Neuron (in vitro differentiated cells): ENCODE measurements around the gene ODAD3.
"Not testable (repeated sequence)": the region's sequence is repeated elsewhere in the genome, so short reads cannot be mapped to it uniquely, and the experiment has no call there.

Experiments used
- H2AFZ ChIP-seq: one replicate; pipeline ENCODE4 v1.6.1; 2013; ENCODE audit warnings: low read depth, mild to moderate bottlenecking, inconsistent platforms, low read length, moderate library complexity
- H3K27me3 ChIP-seq: one replicate; pipeline ENCODE4 v1.6.1; 2013; ENCODE audit warnings: low read length; ENCODE audit not compliant: insufficient read depth
- H3K36me3 ChIP-seq: one replicate; pipeline ENCODE4 v1.6.1; 2013; ENCODE audit warnings: low read length; ENCODE audit not compliant: insufficient read depth
- H3K4me1 ChIP-seq: one replicate; pipeline ENCODE4 v1.6.1; 2013; ENCODE audit warnings: low read length; ENCODE audit not compliant: insufficient read depth
- H3K4me3 ChIP-seq: 2 replicates; pipeline ENCODE4 v1.5.1; 2013; ENCODE audit warnings: mild to moderate bottlenecking, low read length, moderate library complexity
- H3K9me3 ChIP-seq: one replicate; pipeline ENCODE4 v1.6.1; 2013; ENCODE audit warnings: low read length

The ODAD3 gene

DNA sequence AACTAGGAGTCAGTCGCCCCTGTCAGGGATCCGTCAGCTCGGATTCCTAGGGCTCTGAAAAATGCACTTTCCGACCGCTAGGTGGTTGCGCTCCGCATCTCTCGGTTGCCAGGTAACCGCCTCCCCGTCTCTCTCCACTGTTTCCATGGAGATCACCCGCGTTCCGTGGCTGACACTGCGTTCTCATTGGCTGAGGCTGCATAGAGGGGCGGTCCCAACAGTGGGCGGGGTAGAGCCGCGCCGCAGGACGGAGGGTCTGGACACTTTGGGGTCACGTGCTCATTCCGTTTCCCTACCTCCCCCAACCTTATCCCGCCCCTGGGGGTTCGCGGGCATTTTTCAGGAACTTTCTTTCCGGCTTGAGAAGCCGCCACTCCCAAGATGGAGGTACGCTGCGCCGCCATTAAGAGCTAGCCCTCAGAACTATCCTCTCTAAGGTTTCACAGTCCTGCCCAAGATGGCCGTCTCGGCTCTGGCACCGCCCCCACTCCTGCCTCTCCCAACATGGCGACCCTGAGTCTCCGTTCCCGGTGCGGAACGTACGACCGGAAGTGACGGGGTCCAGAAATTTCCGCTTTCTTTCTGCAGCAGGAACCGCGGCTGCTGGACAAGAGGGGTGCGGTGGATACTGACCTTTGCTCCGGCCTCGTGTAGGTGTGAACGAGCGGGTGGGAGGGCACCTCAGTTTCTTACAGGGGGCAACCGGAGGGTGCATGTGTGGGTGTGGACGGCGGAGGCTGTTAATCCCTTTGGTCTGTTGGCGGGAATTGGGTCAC lies at the start of gene ODAD3, which contains the start of gene PRKCSH:
ODAD3 (minus strand) TSS at position 65 of the 776 bp plus-strand sequence. CDS start 105 bp downstream, outside the sequence.
PRKCSH (plus strand) TSS at position 579 of the 776 bp plus-strand sequence. CDS start 483 bp downstream, outside the sequence.
- no peaks in the 10 kb centered on the region for H3K9me3 ChIP-seq
- H3K4me3 ChIP-seq = peak within 1 kb of the TSS; percentile 68
- H3K4me1 ChIP-seq = peaks cover 12% of the 10 kb centered on the region
- no peaks in the 10 kb centered on the region for H3K27me3 ChIP-seq
- peaks cover 26% of the 10 kb centered on the region for H3K36me3 ChIP-seq
- no peak within 1 kb of the TSS for H2AFZ ChIP-seq

DNA sequence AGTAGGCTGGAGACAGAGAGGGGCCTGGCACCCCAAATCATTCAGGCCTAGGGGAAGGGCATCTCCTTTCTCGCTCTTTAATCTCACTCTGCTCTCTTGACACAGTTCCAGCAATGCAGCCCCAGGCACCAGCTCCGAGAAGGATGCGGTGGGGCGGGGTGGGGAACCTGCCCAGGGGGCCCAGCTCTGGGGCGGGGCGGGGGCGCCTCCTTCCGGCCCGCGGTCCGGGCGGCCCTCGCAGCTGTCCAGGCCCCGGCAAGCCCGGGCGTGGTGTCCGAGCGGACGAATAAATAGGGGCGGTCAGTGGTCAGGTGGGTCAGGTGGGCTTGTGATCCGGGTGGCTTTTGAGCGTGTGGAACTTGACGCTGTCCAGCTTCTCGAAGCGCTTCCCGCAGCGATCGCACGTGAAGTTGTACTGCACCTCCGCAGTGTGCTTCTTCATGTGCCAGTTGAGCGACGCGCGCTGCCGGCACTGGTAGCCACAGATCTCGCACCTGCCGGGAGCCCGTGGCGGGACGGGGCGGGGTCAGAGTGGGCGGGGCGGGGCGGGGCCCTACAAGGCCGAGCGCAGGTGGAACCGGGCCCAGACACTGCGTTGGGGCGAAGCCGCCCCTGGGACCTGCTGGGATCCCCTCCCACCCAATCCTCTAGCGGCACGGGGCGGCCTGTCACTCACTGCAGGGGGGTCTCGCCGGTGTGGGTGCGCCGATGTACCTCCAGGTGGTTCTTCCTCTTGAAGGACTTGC lies 48.6 kb upstream of the ODAD3 start:
- H3K36me3 ChIP-seq = peaks cover 17% of the 10 kb centered on the region
- H3K4me1 ChIP-seq = peaks cover 8% of the 10 kb centered on the region
- no peaks in the 10 kb centered on the region for H3K27me3 ChIP-seq
- no peak overlapping the region for H2AFZ ChIP-seq
- H3K4me3 ChIP-seq = no peak overlapping the region
- H3K9me3 ChIP-seq = no peaks in the 10 kb centered on the region

DNA sequence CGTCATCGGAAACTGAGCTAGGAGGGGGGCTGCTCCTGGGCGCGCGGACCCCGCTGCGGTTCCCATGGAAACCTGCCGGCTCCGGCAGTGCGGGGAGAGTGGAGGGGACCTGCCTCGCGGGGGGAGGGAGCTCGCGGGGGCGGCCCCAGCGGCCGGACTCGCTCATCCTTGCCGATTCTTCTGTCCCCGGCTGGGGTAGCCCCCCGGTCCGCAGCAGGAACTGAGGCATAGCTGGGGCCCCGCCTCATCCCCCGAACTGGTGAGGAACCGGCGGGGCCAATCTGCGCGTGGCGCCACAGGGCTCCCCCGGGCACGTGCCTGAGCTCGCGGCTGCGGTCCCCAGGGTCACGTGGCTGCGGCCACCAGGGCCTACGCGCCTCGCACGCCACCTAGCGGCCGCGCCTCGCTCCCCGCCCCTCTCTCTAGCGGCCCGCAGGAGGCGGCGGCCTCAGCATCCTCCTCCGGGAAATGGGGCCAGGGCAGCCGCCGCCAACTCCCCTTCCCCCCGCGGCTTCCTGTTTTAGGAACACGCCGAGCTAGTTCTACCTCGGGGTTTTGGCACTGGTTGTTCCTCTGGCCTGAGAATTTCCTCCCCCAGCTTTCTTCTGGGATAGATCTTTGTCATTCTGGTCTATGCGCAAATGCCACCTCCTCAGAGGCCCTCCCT lies 47.6 kb upstream of the ODAD3 start:
- Histone ChIP-seq H3K36me3 (peaks cover 26% of the 10 kb centered on the region), H2AFZ (peak overlapping the region; percentile 52), H3K4me3 (peak overlapping the region; percentile 45), H3K4me1 (peaks cover 8% of the 10 kb centered on the region), H3K9me3 (no peaks in the 10 kb centered on the region), H3K27me3 (no peaks in the 10 kb centered on the region)

DNA sequence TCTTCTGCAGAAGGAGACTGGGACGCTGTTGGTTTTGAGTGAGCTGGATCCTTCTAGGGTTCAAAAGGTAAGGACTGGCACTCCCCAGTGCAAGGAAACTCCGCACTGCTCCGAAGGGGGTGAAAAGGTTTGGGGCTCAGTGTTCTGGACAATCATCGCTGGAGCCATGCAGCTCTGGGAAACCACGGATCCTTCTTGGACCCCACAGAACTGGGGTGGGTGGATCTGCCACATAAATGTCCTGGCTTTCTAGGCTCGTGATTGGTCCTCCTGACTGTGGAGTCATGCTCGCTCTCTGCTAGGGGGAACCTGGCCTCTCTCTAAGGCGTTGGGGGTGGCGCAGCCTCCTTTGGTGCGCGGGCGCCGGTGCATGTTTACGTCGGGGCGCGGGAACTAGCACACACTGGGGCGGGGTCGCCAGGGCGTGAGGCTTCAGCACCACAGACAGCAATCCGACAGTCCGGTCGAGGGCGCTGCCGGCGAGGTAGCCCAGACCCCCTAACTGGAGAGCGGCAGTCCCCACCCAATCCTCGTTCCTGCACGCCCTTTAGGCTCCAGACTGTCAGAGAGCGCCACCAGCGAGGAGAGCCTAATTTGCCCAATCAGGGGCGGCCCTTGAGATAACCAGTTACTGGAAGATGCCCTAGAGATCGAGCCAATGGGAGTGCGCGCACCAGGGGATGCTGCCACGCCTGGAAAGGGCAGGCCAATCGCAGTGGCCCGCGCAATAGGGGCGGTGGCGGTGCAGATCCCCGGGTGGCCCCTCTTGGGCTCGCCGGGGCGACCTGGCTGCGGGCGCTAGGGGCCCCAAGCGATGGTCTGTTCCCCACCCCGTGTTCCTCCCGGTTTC lies 46.8 kb upstream of the ODAD3 start:
- H3K36me3 ChIP-seq = peaks cover 26% of the 10 kb centered on the region
- H3K9me3 ChIP-seq = no peaks in the 10 kb centered on the region
- no peaks in the 10 kb centered on the region for H3K27me3 ChIP-seq
- H2AFZ ChIP-seq = peak overlapping the region; percentile 52
- peaks cover 8% of the 10 kb centered on the region for H3K4me1 ChIP-seq
- H3K4me3 ChIP-seq = peak overlapping the region; percentile 45

DNA sequence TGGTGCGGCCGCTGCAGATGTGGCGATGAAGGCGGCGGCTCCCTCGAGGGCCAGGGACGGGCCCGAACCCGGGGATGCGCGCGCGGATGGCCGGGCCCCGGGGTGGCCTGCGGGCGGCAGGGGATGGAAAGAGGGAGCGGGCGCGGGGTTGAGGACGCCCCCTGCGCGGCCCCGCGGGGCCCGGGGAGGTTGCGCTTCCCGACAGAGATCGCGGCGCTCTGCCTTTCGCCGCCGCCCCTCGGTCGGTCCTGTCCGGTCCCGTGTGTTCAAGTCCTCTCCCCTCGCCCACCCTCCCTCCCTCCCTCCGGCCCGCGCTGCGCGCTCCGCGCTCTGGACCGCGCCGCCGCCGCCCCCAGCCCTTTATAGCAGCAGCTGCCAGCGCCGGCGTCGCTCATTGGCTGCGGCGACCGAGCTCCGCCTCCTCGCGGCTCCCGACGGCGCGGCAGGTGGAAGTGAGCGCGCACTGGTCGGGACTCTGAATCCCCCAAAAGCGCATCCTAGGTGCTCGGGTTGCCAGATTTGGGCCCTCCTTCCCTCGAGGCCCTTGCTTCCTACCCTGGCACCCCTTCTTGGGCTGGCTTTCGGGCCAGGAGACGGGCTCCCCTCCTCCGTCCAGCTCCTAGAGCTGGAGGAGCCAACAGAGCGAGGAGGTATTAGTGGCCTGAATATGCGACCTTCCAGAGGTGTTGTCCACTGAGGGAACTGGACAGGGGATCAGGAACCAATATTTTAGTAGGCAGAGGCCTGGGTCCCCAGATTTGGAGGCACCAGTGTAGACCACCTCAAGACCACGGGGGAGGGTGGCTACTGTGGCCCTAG lies 46.0 kb upstream of the ODAD3 start, which contains the start of gene ELAVL3:
ELAVL3 (minus strand) TSS at position 332 of the 819 bp plus-strand sequence. CDS start 438 bp downstream, outside the sequence.
- Histone ChIP-seq H2AFZ (peak within 1 kb of the TSS; percentile 52), H3K4me3 (peak within 1 kb of the TSS; percentile 86), H3K4me1 (peaks cover 8% of the 10 kb centered on the region), H3K27me3 (no peaks in the 10 kb centered on the region), H3K9me3 (no peaks in the 10 kb centered on the region), H3K36me3 (peaks cover 32% of the 10 kb centered on the region)

DNA sequence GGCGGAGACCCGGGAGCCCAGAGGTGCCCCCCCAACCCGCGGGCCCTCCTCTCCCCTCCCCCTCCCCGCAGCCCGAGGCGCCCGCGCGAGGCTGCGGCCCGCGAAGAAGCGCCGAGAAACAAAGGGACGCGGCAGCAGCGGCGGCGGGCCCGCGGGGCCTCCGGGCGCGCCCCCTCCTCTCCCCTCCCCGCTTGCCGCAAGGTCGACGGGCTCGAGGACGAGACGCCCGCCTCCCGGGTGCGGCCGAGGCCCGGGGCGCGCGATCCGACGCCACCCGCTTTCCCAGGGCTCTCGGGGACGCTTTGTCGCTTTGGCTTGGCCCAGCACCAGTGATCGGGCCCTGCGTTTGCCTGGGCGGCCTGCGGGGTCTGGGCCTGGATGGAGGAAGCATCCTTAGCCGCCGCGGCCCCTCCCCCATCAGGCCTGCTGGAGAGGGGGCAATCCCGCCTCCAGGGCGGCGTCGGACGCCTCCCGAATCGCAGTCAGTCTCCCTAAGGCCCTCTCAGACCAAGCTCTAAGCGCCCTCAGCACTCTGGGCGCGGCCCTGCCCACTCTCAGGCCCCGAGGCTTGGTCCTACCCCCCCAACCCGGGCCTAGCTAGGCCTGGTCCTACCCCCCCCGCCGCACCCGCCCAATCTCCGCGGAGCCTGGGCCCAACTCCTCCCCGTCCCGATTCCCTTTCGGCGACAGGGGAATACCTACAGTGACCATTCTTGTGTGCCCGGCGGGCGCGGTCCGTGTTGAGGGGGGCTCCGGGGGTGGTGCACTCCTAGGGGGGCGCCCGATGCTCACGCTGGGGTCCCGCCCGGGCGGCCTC lies 45.2 kb upstream of the ODAD3 start:
- Histone ChIP-seq H3K27me3 (no peaks in the 10 kb centered on the region), H3K4me1 (peaks cover 8% of the 10 kb centered on the region), H3K4me3 (peak overlapping the region; percentile 86), H2AFZ (no peak overlapping the region), H3K9me3 (no peaks in the 10 kb centered on the region), H3K36me3 (peaks cover 39% of the 10 kb centered on the region)

DNA sequence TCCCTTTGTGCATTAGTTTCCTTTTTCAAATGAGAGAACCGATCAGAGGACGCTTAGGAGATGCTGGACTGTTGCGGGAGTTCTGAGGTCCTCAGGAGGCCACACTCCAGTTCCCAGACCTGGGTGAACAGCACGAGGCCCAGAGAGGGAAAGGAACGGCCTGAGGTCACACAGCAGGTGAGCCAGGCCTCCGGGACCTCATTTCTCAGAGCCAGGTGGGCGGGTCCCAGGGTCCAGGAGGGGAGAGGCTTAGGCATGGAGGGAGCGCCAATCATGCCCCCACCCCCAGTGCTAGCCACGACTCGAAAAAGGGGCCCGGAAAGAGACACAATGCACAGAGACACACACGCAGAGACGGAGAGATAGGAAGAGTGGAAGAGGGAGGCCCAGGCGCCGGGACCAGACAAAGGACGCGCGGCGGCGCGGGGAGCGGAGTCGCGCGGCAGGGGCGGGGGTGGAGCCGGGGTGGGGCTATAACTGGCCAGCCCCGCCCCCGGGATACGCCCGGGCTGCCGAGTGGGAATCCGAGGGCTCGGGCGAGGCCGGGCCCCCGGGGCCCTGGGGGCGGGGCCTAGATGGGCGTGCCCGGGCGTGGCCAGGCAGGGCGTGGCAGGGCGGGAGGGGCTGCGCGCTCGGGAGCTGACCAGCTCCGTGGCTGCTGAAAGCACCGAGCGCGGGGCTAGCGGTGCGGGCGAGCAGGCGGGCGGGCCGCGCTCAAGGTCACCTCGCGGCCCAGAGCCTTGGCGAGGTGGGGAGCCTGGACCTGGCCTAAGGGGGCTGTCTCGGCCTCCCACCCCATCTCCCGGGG lies 44.4 kb upstream of the ODAD3 start:
- H3K36me3 ChIP-seq = peaks cover 40% of the 10 kb centered on the region
- no peak overlapping the region for H2AFZ ChIP-seq
- H3K4me3 ChIP-seq = peak overlapping the region; percentile 86
- no peaks in the 10 kb centered on the region for H3K27me3 ChIP-seq
- no peaks in the 10 kb centered on the region for H3K9me3 ChIP-seq
- peaks cover 8% of the 10 kb centered on the region for H3K4me1 ChIP-seq

DNA sequence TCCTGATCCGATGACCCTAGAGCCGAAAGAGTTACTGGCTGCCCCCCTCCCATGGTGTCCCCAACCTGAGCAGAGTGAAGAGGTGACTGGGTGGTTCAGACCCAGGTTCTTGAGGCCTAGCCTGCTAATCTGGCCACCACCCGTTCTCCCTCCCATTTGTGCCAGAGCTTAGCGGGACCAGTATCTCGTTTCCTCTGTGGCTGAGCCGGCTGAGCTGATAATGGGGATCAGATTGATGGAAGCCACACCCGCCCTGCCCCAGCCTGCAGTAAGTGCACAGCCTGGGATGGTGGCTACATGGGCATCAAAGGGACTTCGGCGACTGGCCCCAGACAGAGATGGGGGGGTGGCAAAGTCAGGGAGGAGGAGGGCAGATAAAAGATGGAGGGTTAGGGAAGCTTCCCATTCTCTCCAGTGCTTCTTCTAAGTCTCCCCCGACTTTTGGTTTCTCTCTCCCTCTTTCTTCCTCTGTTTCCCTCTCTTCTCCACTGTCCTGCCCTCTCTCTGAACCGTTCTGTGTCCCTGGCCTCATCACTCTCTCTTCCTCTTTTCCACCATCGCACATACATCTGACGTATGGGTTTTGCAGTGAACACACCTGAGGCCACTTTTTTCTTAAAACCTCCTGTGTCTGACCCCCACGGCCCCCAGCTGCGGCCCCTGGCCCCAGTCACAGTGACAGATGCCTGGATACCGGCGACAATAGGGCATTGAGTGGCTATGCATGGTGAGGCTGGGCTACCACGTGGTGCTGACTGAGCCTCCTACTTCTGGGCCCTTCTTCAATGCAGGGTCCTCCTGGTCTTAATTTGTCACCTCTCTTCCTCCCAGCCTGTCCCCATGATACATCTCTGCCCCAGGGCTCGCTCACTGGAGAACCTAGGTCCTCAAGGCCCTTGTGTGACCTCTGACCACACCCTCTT lies 43.5 kb upstream of the ODAD3 start:
- Histone ChIP-seq H3K4me1 (peaks cover 8% of the 10 kb centered on the region), H3K27me3 (no peaks in the 10 kb centered on the region), H3K9me3 (no peaks in the 10 kb centered on the region), H2AFZ (no peak overlapping the region), H3K36me3 (peaks cover 39% of the 10 kb centered on the region), H3K4me3 (peak overlapping the region; percentile 86)

DNA sequence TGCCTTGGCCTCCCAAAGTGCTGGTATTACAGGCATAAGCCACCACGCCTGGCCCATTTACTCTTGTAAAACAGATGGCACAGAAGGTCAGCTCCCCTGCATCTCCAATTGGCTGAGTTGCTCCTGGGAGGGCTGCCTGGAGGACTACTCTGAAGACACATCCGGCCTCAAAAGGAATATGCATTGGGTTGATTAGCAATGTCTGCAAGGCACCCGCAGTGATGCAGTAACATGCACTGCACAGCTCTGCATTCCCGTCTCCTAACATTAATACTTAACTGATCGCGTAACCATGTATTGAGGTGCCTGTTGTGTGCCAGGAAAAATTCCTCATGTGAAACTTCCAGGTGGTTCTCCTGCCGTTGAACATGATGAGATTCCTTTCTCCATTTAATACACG lies 40.9 kb upstream of the ODAD3 start:
- Histone ChIP-seq H3K4me3 (no peak overlapping the region), H3K36me3 (peaks cover 53% of the 10 kb centered on the region), H3K27me3 (no peaks in the 10 kb centered on the region), H3K9me3 (no peaks in the 10 kb centered on the region), H2AFZ (no peak overlapping the region), H3K4me1 (peaks cover 8% of the 10 kb centered on the region)

DNA sequence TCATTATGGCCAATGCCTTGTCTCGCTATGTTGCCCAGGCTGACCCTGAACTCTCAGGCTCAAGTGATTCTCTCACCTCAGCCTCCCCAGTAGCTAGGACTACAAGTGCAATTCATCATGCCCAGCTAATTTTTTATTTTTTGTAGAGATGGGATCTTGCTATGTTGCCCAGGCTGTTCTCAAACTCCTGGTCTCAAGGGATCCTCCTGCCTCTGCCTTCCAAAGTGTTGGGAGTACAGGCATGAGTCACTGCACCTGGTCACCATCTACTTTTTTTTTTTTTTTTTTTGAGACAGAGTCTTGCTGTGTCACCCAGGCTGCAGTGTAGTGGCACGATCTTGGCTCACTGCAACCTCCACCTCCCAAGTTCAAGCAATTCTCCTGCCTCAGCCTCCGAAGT lies 40.4 kb upstream of the ODAD3 start:
- not testable (repeated sequence) for H3K4me1 ChIP-seq, H3K9me3 ChIP-seq, H3K27me3 ChIP-seq, H2AFZ ChIP-seq, H3K4me3 ChIP-seq
- H3K36me3 ChIP-seq = peaks cover 56% of the 10 kb centered on the region
